Gastrocnemius medialis (tissue), 4 donors: Measurements from ENCODE around the gene TPTE.
"Not testable (repeated sequence)": the region's sequence is repeated elsewhere in the genome, so short reads cannot be mapped to it uniquely, and the experiment has no call there.

ENCODE experiments used
- CTCF ChIP-seq, 5 experiments: fragments of 450-650 bp in 3 of 5; fragments of 200-600 bp in 2 of 5; sonication (generic) in 2 of 5; IDR thresholded peaks in 4 of 5; conservative IDR thresholded peaks in 1 of 5; 1 replicate in 4 of 5; 2 replicates in 1 of 5; pipeline ENCODE4 v1.5.1; 2016 to 2019; ENCODE audit warnings: antibody characterized with exemption in 5 of 5, mild to moderate bottlenecking in 3 of 5, moderate library complexity in 3 of 5
- POLR2A ChIP-seq, 2 donors: fragments of 450-650 bp; IDR thresholded peaks; one replicate each; pipeline ENCODE4 v1.6.1; 2017; ENCODE audit warnings: antibody characterized with exemption in 2 of 2, mild to moderate bottlenecking in 2 of 2, moderate library complexity in 2 of 2

DNA sequence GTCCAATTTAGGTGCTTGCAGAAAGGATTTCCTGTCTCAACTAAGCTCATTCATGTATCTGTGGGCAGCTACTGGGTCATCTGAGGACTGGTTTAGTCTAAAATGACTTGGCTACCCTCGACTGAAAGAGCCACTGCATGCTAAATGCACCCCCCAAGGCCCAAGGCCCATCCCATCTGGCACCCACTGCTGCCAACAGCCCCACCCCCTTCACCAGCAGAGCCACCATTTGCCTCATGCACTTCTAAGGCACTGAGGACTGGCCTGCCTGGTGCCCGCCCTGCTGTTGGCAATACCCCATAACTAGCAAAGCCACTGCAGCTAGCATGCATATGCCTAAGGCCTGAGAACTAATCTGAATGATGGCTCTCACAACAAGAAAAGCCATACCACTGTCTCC is 49.4 kb downstream of the TPTE start:
- not testable (repeated sequence) for TF ChIP-seq CTCF (IDR thresholded peaks at IDR 0.05 in 4 of 5, conservative IDR thresholded peaks at IDR 0.05 in 1 of 5); POLR2A (IDR thresholded peaks at IDR 0.05)
